D341Med (cell line): ENCODE measurements around the gene CTSA.

ENCODE experiments used
- DNase-seq: peaks from one replicate; pipeline ENCODE4 v3.0.0; 2012; ENCODE audit warnings: low spot score

Gene CTSA

DNA sequence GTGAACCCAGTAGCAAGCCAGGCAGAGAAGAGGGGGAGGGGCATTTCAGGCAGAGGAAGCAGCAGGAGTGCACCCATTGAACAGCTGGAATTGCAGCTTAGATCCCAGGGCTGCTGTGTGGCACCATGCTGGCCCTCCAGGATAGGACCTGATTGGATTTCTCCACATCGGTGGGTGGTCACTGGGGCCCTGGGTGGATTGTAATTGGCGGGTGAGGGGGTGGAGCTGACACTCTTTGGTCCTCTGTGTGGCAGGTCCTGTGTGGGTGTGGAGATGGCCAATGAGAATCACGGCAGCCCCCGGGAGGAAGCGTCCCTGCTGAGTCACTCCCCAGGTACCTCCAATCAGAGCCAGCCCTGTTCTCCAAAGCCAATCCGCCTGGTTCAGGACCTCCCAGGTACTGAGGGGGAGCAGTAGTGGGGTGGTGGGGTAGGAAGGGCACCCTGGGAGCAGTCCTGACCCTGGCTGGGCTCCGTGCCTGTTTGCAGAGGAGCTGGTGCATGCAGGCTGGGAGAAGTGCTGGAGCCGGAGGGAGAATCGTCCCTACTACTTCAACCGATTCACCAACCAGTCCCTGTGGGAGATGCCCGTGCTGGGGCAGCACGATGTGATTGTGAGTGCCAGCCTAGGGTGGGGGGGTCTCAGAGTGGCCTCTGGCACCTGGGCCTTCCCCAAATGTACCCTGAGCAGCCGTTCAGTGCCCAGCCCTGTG, 47.7 kb downstream of the CTSA start:
- DNase-seq = no peak

DNA sequence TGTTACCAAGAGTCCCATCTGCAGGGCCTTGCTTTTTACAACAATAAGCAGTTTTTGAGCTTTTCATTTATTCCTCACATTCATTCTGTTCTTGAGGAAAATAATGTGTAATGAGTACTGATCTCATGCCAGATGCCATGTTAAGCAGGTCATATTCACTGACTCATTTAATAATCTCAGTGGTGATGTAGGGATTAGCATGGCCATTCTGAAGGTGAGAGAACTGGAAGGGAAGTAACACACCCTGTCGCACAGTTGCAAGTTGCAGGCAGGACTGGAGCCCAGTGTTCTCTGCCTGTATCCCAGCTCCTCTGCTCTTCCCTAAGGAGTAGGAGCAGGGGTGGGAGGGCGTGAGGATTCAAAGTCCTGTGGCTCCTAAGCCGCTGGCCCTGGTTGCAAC, 48.9 kb downstream of the CTSA start:
- no peak for DNase-seq

DNA sequence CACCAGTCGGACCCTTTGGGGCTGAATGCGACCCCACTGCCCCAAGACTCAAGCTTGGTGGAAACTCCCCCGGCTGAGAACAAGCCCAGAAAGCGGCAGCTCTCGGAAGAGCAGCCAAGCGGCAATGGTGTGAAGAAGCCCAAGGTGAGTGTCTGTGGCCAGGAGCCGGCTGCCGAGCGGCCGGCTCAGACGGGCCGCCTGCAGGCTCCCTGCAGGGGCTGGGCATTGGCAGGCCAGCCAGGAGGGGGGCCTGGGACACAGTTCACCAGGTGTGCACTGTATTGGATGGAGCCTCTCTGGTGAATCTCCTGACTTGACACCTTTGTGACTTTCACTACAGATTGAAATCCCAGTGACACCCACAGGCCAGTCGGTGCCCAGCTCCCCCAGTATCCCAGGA, 49.3 kb downstream of the CTSA start:
- no peak for DNase-seq

DNA sequence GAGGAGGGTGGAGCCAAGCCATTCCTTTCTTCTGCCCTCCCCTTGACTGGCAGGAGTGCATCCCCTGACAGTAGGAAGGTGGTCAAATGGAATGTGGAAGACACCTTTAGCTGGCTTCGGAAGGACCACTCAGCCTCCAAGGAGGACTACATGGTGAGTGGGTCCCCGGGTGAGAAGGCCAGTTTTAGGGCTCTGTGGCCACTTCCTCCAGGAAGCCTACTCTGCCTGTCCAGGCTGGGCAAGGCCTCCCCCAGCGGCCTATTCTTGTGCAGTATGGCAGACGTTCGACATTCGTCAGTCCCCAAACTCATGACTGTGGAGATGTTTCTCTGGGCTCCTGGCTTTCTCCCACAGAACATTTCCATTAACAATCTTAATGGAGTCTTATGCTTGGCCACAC, 52.5 kb downstream of the CTSA start:
- DNase-seq = no peak

DNA sequence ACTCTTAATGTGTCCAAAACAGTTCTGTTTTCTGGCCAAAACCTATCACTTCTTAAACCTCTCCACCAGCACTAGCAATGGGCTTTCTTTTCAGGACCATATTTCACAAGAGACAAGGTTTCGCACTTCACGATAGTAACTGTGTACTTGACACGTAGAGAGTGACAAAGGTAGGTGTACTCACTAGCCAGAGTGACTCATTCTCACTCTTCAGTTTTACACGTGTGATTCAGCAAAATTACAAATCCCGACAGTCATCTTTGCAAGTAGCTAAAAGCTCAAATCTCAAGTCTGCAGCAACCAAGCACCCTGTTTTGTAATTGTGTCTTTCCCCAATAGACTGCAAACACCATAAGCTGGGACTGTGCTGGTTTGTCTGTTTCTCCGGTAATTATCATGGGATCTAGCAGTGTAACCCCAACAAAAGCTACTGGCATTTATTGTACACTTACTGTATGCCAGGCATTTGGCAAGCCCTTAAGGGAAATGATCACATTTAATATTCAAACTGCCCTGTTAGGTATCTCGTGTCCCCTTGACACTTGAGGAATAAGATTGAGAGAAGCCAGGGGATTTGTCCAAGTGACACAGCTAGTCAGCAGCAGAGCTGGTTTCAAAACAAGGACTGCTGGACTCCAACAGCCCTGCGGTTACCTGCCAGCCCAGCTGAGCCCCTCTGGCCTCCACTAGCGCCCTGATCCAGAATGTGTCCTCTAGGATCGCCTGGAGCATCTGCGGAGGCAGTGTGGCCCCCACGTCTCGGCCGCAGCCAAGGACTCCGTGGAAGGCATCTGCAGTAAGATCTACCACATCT, 53.2 kb downstream of the CTSA start:
- DNase-seq = no peak

DNA sequence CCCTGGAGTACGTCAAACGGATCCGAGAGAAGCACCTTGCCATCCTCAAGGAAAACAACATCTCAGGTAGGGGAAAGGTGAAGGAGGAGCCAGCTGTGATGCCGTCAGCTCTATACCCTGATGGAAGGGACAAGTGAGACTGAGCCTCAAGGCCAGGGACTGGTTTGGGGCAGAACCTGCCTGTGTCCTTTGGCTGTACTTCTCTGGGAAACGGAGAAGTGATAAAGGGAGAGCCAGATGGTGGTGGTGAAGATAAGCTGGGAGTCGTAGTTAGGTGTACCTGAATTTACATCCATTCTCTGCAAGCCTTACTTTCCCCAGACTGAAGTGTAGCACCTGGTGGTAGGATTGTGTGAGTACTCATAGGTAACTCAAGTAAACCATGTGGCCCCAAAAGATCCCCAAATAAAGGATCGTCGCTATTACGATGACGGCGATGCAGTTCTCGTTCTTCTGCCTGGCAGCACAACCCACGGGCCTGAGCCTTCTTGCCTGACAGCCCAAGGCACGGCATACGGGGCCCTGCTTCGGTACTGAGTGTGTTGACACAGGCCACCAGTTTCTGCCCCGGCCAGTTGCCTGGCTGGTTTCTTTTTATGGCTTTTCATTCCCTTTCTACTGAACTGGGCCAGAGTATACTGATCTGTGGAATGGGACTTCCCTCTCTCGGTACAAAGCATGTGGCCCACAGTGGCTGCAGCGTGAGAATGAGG, 54.0 kb downstream of the CTSA start:
- no peak for DNase-seq

DNA sequence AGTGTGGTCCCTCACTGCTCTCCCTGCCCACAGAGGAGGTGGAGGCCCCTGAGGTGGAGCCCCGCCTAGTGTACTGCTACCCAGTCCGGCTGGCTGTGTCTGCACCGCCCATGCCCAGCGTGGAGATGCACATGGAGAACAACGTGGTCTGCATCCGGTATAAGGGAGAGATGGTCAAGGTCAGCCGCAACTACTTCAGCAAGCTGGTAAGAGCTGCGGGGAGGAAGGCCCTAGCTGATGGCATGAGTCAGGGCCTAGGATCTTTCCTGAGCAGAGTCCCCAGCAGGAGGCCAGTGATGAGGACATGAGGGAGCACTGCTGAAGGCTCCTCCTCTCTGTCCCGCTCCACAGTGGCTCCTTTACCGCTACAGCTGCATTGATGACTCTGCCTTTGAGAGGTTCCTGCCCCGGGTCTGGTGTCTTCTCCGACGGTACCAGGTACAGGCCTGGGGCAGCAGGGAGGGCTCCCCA, 54.6 kb downstream of the CTSA start:
- DNase-seq = no peak

DNA sequence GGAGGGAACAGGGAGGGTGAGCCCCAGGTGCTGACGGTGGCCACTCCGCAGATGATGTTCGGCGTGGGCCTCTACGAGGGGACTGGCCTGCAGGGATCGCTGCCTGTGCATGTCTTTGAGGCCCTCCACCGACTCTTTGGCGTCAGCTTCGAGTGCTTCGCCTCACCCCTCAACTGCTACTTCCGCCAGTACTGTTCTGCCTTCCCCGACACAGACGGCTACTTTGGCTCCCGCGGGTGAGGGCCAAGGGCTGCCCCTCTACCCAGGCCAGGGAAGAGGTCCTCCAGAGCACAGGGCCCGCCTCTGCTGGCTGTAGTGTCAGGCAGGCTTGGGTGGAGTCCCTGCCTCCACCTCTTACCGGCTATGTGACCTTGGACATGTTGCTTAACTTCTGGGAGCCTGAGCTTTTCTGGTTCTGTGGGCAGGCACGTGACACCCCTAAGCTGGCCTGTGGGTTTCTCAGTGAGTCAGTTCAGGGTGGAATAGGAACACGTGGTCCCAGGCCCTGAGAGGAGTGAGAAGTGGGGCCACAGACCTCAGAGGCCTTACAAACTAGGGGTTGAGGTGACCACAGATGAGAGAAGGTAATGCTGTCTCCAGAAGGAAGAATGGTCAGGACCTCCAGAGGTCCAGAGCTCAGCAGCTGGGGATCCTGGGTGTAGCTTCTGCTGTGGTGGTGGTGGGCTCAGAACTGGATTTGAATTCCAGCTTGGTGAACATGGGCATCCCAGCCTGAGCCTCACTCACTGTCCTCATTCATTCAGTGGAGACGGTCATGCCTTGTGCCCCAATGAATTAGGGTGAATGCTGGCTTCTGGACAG, 55.2 kb downstream of the CTSA start:
- no peak for DNase-seq

DNA sequence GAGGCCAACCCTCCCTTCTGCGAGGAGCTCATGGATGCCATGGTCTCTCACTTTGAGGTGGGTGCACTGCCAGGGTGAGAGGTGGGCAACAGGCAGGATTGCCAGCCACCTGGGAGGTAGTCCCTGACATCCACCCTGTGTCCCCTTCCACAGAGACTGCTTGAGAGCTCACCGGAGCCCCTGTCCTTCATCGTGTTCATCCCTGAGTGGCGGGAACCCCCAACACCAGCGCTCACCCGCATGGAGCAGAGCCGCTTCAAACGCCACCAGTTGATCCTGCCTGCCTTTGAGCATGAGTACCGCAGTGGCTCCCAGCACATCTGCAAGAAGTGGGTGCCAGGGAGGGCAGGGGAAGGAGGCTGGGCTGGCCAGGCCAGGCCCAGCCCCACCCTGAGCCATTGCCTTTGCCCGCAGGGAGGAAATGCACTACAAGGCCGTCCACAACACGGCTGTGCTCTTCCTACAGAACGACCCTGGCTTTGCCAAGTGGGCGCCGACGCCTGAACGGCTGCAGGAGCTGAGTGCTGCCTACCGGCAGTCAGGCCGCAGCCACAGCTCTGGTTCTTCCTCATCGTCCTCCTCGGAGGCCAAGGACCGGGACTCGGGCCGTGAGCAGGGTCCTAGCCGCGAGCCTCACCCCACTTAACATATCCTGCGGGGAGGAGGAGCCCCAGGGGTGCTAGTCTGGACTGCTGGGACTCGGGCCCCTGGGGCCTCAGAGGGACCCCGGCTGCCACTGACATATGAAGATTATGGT, 56.2 kb downstream of the CTSA start:
- no peak for DNase-seq

DNA sequence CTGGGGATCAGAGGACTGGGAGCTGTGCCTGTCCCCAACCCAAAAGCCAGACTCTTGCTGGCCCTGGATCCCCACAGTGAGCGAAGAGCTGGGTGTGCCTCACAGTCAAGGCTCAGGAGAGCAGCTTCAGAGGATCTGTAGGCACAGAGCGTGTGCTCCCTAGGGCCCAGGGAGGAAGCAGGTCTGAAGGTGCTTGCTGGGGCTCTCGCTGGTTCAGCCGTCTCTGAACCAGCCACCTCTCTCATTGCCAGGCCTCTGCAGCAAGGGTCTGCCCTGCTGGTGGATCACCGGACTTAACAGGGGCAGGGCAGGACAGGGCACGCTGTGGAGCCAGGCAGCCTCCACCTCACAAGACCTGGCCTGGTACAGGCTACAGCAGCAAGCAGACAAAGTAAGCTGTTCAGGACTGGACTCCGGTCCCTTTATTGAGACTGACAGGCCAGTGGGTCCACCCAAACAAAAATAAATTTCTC, 57.2 kb downstream of the CTSA start:
- DNase-seq = no peak
